Measurements from ENCODE around the gene CGAS. TPM values are rescaled to one million over a fixed set of nuclear protein-coding genes. Genes with fewer than 3 reads are reported as not detected.

The CGAS gene
- total and polyA plus RNA-seq, 2 experiments from 2014 or later, result 8.3 to 12.7 TPM

GRCh38 chr6:73481969-73482368, 29.9 kb upstream of the CGAS start:
- Histone ChIP-seq H3K79me2 (replicated peaks; ENCODE audit: insufficient read depth) (no peaks in the 10 kb centered on the region), H4K20me1 (replicated peaks; ENCODE audit: insufficient read depth) (no peaks in the 10 kb centered on the region), H3K4me1 (ENCODE audit: insufficient read depth) (no peaks in the 10 kb centered on the region), H3K4me3 (no peak overlapping the region), H2AFZ (no peak overlapping the region), H3F3A (replicated peaks; ENCODE audit: low read depth) (0 out of 2 replicates have a peak, but pooled peaks cover 4% of the 10 kb centered on the region), H3K27me3 (ENCODE audit: insufficient read depth) (no peaks in the 10 kb centered on the region), H3K4me2 (no peak overlapping the region), H3K36me3 (ENCODE audit: insufficient read depth) (peaks cover 44% of the 10 kb centered on the region), H3K9me2 (ENCODE audit: insufficient read depth) (no peaks in the 10 kb centered on the region), H3K27ac (ENCODE audit: low read depth) (0 out of 2 replicates have a peak overlapping the region, but pooled peaks have one; percentile 6)
- Mint-ChIP-seq H3K9me3 (no peaks in the 10 kb centered on the region), H3K27ac (no peak overlapping the region), H3K27me3 (ENCODE audit: insufficient read depth, low read depth, poor library complexity) (no peaks in the 10 kb centered on the region), H3K36me3 (ENCODE audit: low read depth) (peaks cover 73% of the 10 kb centered on the region), H3K4me3 (no peak overlapping the region), H3K4me1 (no peaks in the 10 kb centered on the region)
- no peak for TF ChIP-seq ZNF331 (CRISPR knock-in tag; IDR thresholded peaks at IDR 0.05; ENCODE audit: low read depth)
- TF ChIP-seq CTCF (conservative IDR thresholded peaks at IDR 0.05; ENCODE audit: low read depth in 2 of 2), result no peak
- no peak for TF ChIP-seq CREB1 (CRISPR knock-in tag; IDR thresholded peaks at IDR 0.05; ENCODE audit: low read depth)
- TF ChIP-seq POLR2AphosphoS5 (IDR thresholded peaks at IDR 0.05; ENCODE audit: low read depth), result no peak
- TF ChIP-seq ETS1 (IDR thresholded peaks at IDR 0.05), result no peak
- no peak for TF ChIP-seq EZH2phosphoT487 (IDR thresholded peaks at IDR 0.05; ENCODE audit: unreplicated experiment)
- no peak for TF ChIP-seq STAT1 (IDR thresholded peaks at IDR 0.05; ENCODE audit: unreplicated experiment)
- TF ChIP-seq NANOG (IDR thresholded peaks at IDR 0.05; ENCODE audit: borderline replicate concordance), result no peak
- no peak for TF ChIP-seq ZNF114 (CRISPR knock-in tag; IDR thresholded peaks at IDR 0.05)
- TF ChIP-seq EZH2 (IDR thresholded peaks at IDR 0.05; ENCODE audit: low read depth, unreplicated experiment), result no peak
- no peak for TF ChIP-seq JUNB (IDR thresholded peaks at IDR 0.05; ENCODE audit: unreplicated experiment)
- TF ChIP-seq REST (IDR thresholded peaks at IDR 0.05; ENCODE audit: unreplicated experiment), result no peak
- TF ChIP-seq ZNF462 (CRISPR knock-in tag; IDR thresholded peaks at IDR 0.05), result no peak
- DNase-seq (ENCODE audit: low spot score), result no peak
- ATAC-seq, result no peak

Measured in GM23338 (cell line).